ENCODE data around the gene MBOAT1. TPM values are rescaled to one million over a fixed set of nuclear protein-coding genes. Genes with fewer than 3 reads are reported as not detected.

The MBOAT1 gene
- polyA plus RNA-seq, 2 donors = 5.9 to 6.6 TPM

DNA sequence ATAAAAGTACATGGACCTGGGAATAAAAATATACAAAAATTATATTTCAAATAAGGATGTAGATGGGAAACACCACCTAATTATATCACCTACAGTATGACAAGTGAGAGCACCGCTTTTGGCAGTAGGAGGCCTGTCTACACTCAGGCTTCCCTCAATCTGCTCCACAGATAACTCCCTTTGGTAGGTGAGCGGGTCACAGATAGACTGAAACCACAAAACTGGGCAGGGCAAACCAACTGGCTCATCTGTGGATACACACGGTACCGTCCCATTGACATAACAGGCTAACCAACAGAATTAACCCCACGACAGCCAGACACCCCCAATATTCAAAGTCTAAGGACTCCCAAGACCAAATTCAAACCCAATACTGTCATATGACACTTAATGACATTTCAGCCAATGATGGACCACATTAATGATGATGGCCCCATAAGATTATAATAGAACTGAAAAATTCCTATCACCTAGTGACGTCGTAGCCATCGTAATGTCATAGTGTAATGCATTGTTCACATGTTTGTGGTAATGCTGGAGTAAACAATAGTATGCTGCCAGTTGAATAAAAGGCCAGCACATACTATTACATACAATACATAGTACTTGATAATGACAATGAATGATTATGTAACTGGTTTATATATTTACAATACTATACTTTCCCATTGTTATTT is 109.7 kb downstream of the MBOAT1 start:
- Histone ChIP-seq H3K27me3 (ENCODE audit: control insufficient read depth in 1 of 2, insufficient read depth in 2 of 2, low read length in 2 of 2) (no peaks in the 10 kb centered on the region), H3K9me3 (ENCODE audit: control insufficient read depth in 2 of 2, insufficient read depth in 1 of 2, low read depth in 1 of 2, low read length in 1 of 2) (no peaks in the 10 kb centered on the region), H3K27ac (ENCODE audit: low read depth in 2 of 2, low read length in 1 of 2) (no peak overlapping the region), H3K36me3 (ENCODE audit: control insufficient read depth in 2 of 2, insufficient read depth in 2 of 2, low read length in 1 of 2) (peaks cover 0 to 5% of the 10 kb centered on the region in 2 donors), H3K4me3 (ENCODE audit: low read depth in 1 of 2, low read length in 2 of 2) (no peak overlapping the region), H3K4me1 (ENCODE audit: control insufficient read depth in 2 of 2, insufficient read depth in 2 of 2, low read length in 1 of 2) (no peaks in the 10 kb centered on the region)
- 92 to 94% methylated on average over 8 of the region's 8 CpGs for WGBS, 2 donors

DNA sequence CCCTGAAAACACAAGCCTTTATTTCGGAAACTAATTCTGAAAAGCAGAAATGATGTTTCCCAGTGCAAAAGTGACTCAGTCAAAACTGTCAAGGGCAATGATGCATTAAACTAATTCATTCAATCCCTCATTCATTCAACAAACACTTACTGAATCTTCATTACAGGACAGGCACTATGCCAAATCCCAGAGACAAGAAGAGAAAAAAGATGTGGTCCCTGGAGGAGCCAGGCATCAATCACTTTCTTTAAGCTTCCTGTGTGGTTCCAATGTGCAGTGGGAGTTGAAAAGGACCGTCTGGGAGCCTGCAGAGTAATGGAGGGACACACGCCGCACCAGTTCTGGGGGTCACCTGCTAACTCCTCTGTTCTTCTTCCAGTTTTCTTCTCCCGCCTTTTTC is 113.1 kb downstream of the MBOAT1 start:
- no peaks in the 10 kb centered on the region for H3K27me3 ChIP-seq (ENCODE audit: control insufficient read depth in 1 of 2, insufficient read depth in 2 of 2, low read length in 2 of 2)
- H3K27ac ChIP-seq (ENCODE audit: low read depth in 2 of 2, low read length in 1 of 2) = no peak overlapping the region
- no peaks in the 10 kb centered on the region for H3K4me1 ChIP-seq (ENCODE audit: control insufficient read depth in 2 of 2, insufficient read depth in 2 of 2, low read length in 1 of 2)
- WGBS, 2 donors = 89% methylated on average over 5 of the region's 5 CpGs
- H3K9me3 ChIP-seq (ENCODE audit: control insufficient read depth in 2 of 2, insufficient read depth in 1 of 2, low read depth in 1 of 2, low read length in 1 of 2) = no peaks in the 10 kb centered on the region
- H3K36me3 ChIP-seq (ENCODE audit: control insufficient read depth in 2 of 2, insufficient read depth in 2 of 2, low read length in 1 of 2) = no peaks in the 10 kb centered on the region
- H3K4me3 ChIP-seq (ENCODE audit: low read depth in 1 of 2, low read length in 2 of 2) = no peak overlapping the region

DNA sequence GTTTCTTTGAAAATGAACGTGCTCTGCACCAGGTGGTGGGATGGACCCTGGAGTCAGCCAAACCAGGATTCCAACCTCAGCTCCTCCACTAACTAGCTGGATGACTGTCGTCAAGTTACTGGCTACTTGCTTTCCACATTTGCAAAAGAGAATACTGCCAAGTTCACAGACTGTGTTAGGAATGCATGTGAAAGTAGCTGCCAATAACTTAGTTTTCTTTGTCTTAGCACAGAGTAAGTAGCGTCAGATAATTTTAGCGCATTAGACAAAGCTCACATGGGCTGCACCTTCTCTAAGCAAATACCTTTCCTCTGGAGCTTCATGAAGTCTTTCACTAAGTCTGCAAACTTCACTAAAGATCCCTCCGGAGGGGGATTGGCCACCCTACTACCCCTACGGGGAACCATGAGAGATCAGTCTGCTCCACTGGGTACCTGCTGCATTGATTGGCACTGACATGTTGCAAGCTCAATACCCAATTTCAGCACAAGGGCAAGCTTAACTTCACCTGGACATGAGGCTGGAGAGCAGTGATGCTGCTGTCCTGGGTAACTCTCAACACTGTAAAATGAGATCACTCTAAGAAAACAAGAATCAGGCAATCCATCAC is 113.9 kb downstream of the MBOAT1 start:
- H3K27me3 ChIP-seq (ENCODE audit: control insufficient read depth in 1 of 2, insufficient read depth in 2 of 2, low read length in 2 of 2) = no peaks in the 10 kb centered on the region
- H3K9me3 ChIP-seq (ENCODE audit: control insufficient read depth in 2 of 2, insufficient read depth in 1 of 2, low read depth in 1 of 2, low read length in 1 of 2) = no peaks in the 10 kb centered on the region
- no peak overlapping the region for H3K27ac ChIP-seq (ENCODE audit: low read depth in 2 of 2, low read length in 1 of 2)
- H3K36me3 ChIP-seq (ENCODE audit: control insufficient read depth in 2 of 2, insufficient read depth in 2 of 2, low read length in 1 of 2) = no peaks in the 10 kb centered on the region
- H3K4me3 ChIP-seq (ENCODE audit: low read depth in 1 of 2, low read length in 2 of 2) = no peak overlapping the region
- 78 to 82% methylated on average over 6 of the region's 6 CpGs for WGBS, 2 donors
- no peaks in the 10 kb centered on the region for H3K4me1 ChIP-seq (ENCODE audit: control insufficient read depth in 2 of 2, insufficient read depth in 2 of 2, low read length in 1 of 2)

DNA sequence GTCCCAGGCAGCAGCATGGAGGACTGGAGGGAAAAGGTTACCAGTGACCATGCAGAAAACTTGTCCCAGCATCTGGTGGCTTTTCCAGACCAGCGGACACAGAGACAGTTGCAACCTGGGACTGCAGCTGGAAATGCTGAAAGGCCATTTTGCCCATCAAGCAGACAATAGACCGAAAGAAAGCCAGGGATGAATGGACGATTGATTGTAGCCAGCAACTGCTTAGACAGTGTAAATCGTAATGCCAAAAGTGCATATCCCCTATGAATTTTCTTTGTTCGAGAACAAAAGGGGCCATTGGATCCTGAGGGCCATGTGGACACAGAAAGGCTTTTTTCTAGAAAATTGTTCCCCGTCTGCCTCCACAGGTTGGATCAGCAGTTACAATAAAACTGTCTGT is 115.7 kb downstream of the MBOAT1 start:
- WGBS, 2 donors = 92 to 95% methylated on average over 6 of the region's 6 CpGs
- H3K9me3 ChIP-seq (ENCODE audit: control insufficient read depth in 2 of 2, insufficient read depth in 1 of 2, low read depth in 1 of 2, low read length in 1 of 2) = no peaks in the 10 kb centered on the region
- no peaks in the 10 kb centered on the region for H3K27me3 ChIP-seq (ENCODE audit: control insufficient read depth in 1 of 2, insufficient read depth in 2 of 2, low read length in 2 of 2)
- H3K4me1 ChIP-seq (ENCODE audit: control insufficient read depth in 2 of 2, insufficient read depth in 2 of 2, low read length in 1 of 2) = no peaks in the 10 kb centered on the region
- no peaks in the 10 kb centered on the region for H3K36me3 ChIP-seq (ENCODE audit: control insufficient read depth in 2 of 2, insufficient read depth in 2 of 2, low read length in 1 of 2)
- no peak overlapping the region for H3K4me3 ChIP-seq (ENCODE audit: low read depth in 1 of 2, low read length in 2 of 2)
- H3K27ac ChIP-seq (ENCODE audit: low read depth in 2 of 2, low read length in 1 of 2) = no peak overlapping the region

DNA sequence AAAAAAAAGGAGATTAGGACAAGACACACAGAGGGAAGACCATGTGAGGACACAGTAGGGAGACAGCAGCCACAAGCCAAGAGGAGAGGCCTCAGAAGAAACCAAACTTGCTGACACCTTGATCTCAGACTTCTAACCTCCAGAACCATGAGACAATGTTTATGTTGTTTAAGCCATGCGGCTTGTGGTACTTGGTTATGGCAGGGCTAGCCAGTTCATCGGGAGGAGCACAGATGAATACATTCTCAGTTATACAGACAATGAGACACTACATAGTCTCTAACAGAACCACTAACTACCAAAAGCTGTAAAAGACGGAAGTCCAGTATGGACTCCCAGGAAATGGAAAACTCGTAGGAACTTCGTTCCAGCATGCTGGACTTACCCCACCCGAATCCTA is 116.8 kb downstream of the MBOAT1 start:
- H3K4me1 ChIP-seq (ENCODE audit: control insufficient read depth in 2 of 2, insufficient read depth in 2 of 2, low read length in 1 of 2) = no peaks in the 10 kb centered on the region
- no peaks in the 10 kb centered on the region for H3K9me3 ChIP-seq (ENCODE audit: control insufficient read depth in 2 of 2, insufficient read depth in 1 of 2, low read depth in 1 of 2, low read length in 1 of 2)
- H3K4me3 ChIP-seq (ENCODE audit: low read depth in 1 of 2, low read length in 2 of 2) = no peak overlapping the region
- H3K36me3 ChIP-seq (ENCODE audit: control insufficient read depth in 2 of 2, insufficient read depth in 2 of 2, low read length in 1 of 2) = no peaks in the 10 kb centered on the region
- 92 to 94% methylated on average over 6 of the region's 6 CpGs for WGBS, 2 donors
- H3K27ac ChIP-seq (ENCODE audit: low read depth in 2 of 2, low read length in 1 of 2) = no peak overlapping the region
- no peaks in the 10 kb centered on the region for H3K27me3 ChIP-seq (ENCODE audit: control insufficient read depth in 1 of 2, insufficient read depth in 2 of 2, low read length in 2 of 2)

DNA sequence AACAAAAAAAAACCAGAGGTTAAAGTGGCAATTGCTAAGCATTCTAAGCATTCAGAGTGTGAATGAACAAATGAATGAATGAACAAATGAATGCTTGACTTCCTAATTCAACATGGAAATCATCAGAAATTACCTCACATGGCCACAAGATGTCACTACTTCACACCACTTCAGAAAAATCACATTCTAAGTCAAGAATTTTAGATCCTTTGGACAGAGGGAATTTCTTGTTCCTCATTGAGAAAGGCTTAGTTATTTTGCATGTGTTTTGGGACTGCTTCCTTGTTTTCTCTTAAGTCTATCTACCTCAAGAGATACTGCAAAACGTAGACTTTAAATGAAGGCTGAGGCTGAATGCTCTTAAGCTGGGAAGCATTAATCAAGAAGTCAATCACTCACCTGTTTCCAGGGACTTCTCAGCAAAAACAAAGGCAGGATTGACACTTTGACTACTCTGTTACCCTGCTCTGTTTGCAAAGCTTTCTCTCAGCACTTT is 120.2 kb downstream of the MBOAT1 start:
- Histone ChIP-seq H3K4me1 (ENCODE audit: control insufficient read depth in 2 of 2, insufficient read depth in 2 of 2, low read length in 1 of 2) (no peaks in the 10 kb centered on the region), H3K27me3 (ENCODE audit: control insufficient read depth in 1 of 2, insufficient read depth in 2 of 2, low read length in 2 of 2) (no peaks in the 10 kb centered on the region)
- 12 to 16% methylated on average over 1 of the region's 1 CpG for WGBS, 2 donors

DNA sequence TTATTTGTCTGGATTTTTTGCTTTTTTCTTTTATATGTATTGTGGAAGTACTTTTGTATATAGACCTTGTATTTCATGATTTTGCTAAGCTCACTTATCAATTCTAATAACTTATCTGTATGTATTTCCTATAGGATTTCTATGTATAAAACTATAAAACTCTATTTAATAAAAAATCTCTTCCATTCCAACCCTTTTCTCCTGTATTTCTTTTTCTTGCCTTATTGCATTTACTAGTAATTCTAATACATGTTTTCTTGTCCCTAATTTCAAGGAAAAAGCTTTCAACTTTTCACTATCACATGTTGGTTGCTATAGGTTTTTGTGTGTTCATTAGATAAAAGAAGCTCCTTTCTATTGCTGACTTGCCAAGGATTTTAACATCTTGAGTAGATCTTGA is 125.3 kb downstream of the MBOAT1 start:
- Histone ChIP-seq H3K36me3 (ENCODE audit: control insufficient read depth in 2 of 2, insufficient read depth in 2 of 2, low read length in 1 of 2) (no peaks in the 10 kb centered on the region), H3K9me3 (ENCODE audit: control insufficient read depth in 2 of 2, insufficient read depth in 1 of 2, low read depth in 1 of 2, low read length in 1 of 2) (no peaks in the 10 kb centered on the region), H3K4me1 (ENCODE audit: control insufficient read depth in 2 of 2, insufficient read depth in 2 of 2, low read length in 1 of 2) (no peaks in the 10 kb centered on the region), H3K27me3 (ENCODE audit: control insufficient read depth in 1 of 2, insufficient read depth in 2 of 2, low read length in 2 of 2) (no peaks in the 10 kb centered on the region), H3K27ac (ENCODE audit: low read depth in 2 of 2, low read length in 1 of 2) (no peak overlapping the region), H3K4me3 (ENCODE audit: low read depth in 1 of 2, low read length in 2 of 2) (no peak overlapping the region)

More for the DNA sequence above, 120.2 kb downstream of the MBOAT1 start:
- Histone ChIP-seq H3K4me3 (ENCODE audit: low read depth in 1 of 2, low read length in 2 of 2) (no peak overlapping the region), H3K36me3 (ENCODE audit: control insufficient read depth in 2 of 2, insufficient read depth in 2 of 2, low read length in 1 of 2) (no peaks in the 10 kb centered on the region), H3K9me3 (ENCODE audit: control insufficient read depth in 2 of 2, insufficient read depth in 1 of 2, low read depth in 1 of 2, low read length in 1 of 2) (no peaks in the 10 kb centered on the region), H3K27ac (ENCODE audit: low read depth in 2 of 2, low read length in 1 of 2) (no peak overlapping the region)

DNA sequence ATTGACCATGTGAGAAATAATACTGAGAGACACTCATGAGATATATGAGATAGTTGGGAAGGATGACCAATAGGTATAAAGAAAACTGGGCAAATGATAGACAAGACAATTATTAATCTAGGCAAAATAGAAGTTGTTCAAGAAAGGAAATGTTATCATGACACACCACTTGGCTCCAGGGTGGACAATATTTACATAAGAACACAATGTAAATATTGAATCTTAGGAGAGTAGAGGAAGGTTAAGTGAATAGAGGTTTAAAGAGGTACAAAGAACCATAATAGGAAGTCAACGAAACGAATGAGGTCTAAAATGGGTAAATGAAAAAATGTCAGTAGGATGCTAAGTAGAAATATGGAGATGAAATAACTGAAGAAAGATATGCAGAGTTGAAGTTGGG is 126.5 kb downstream of the MBOAT1 start:
- Histone ChIP-seq H3K4me1 (ENCODE audit: control insufficient read depth in 2 of 2, insufficient read depth in 2 of 2, low read length in 1 of 2) (no peaks in the 10 kb centered on the region), H3K27me3 (ENCODE audit: control insufficient read depth in 1 of 2, insufficient read depth in 2 of 2, low read length in 2 of 2) (no peaks in the 10 kb centered on the region), H3K9me3 (ENCODE audit: control insufficient read depth in 2 of 2, insufficient read depth in 1 of 2, low read depth in 1 of 2, low read length in 1 of 2) (no peaks in the 10 kb centered on the region), H3K4me3 (ENCODE audit: low read depth in 1 of 2, low read length in 2 of 2) (no peak overlapping the region), H3K36me3 (ENCODE audit: control insufficient read depth in 2 of 2, insufficient read depth in 2 of 2, low read length in 1 of 2) (no peaks in the 10 kb centered on the region), H3K27ac (ENCODE audit: low read depth in 2 of 2, low read length in 1 of 2) (no peak overlapping the region)
- 59 to 72% methylated on average over 2 of the region's 2 CpGs for WGBS, 2 donors

DNA sequence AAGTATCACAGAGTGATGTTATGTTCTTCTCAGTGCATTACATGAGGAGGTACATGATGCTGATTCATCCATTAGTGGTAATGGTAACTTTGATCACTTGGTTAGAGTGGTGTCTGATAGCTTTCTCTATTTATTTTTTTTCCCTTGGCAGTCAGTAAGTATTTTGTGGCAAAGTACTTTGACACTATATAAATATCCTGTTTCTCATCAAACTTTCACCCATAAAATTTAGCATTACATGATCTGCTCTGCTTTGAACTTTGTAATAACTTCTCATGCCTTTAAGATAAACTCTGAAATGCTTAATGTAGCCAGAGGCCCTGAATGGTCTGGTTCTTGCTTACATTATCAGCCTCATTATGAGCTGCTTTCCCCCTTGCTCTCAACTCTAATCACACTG is 127.9 kb downstream of the MBOAT1 start:
- H3K4me1 ChIP-seq (ENCODE audit: control insufficient read depth in 2 of 2, insufficient read depth in 2 of 2, low read length in 1 of 2) = no peaks in the 10 kb centered on the region
- no peaks in the 10 kb centered on the region for H3K36me3 ChIP-seq (ENCODE audit: control insufficient read depth in 2 of 2, insufficient read depth in 2 of 2, low read length in 1 of 2)
- no peak overlapping the region for H3K4me3 ChIP-seq (ENCODE audit: low read depth in 1 of 2, low read length in 2 of 2)
- H3K9me3 ChIP-seq (ENCODE audit: control insufficient read depth in 2 of 2, insufficient read depth in 1 of 2, low read depth in 1 of 2, low read length in 1 of 2) = no peaks in the 10 kb centered on the region
- H3K27ac ChIP-seq (ENCODE audit: low read depth in 2 of 2, low read length in 1 of 2) = no peak overlapping the region
- no peaks in the 10 kb centered on the region for H3K27me3 ChIP-seq (ENCODE audit: control insufficient read depth in 1 of 2, insufficient read depth in 2 of 2, low read length in 2 of 2)

DNA sequence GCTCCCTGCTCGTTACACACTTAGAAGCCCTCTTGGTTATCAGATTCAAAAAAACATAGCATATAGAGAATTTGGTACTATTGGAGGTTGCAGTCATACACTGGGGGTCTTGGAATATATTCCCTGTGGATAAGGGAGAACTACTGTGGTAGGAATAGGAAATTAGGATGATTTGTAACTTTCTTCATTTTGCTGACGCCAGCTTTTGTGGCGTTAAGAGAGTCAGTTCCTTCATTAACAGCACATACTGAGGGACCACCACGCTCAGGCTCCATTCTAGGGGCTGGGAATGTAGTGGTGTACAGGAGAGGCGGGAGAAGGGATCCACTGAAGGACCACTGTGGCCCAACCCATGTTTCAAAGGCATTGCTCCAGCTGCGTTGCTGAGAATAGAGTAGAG is 140.3 kb downstream of the MBOAT1 start:
- no peak overlapping the region for H3K27ac ChIP-seq (ENCODE audit: low read depth in 2 of 2, low read length in 1 of 2)
- no peaks in the 10 kb centered on the region for H3K36me3 ChIP-seq (ENCODE audit: control insufficient read depth in 2 of 2, insufficient read depth in 2 of 2, low read length in 1 of 2)
- H3K9me3 ChIP-seq (ENCODE audit: control insufficient read depth in 2 of 2, insufficient read depth in 1 of 2, low read depth in 1 of 2, low read length in 1 of 2) = peaks cover 3% of the 10 kb centered on the region in 2 donors
- WGBS, 2 donors = 91 to 93% methylated on average over 6 of the region's 6 CpGs
- H3K4me1 ChIP-seq (ENCODE audit: control insufficient read depth in 2 of 2, insufficient read depth in 2 of 2, low read length in 1 of 2) = no peaks in the 10 kb centered on the region
- H3K27me3 ChIP-seq (ENCODE audit: control insufficient read depth in 1 of 2, insufficient read depth in 2 of 2, low read length in 2 of 2) = no peaks in the 10 kb centered on the region
- H3K4me3 ChIP-seq (ENCODE audit: low read depth in 1 of 2, low read length in 2 of 2) = no peak overlapping the region

Measured in esophagus (tissue), 2 donors.